Astrocyte of the spinal cord (primary cell): ENCODE measurements around the gene MTMR3.

Experiments
- DNase-seq: peaks from one replicate; pipeline ENCODE4 v3.0.0; 2011; ENCODE audit warnings: low read depth, low spot score
- H3K4me3 ChIP-seq: 2 replicates; pipeline ENCODE4 v1.5.1; 2011; ENCODE audit warnings: low read depth, mild to moderate bottlenecking, low read length, moderate library complexity
- in situ Hi-C: cut with HindIII; loops from 2 replicates; pipeline ENCODE4 v1.10.0; 2017; ENCODE audit warnings: low sequenced_read_pairs
- TF ChIP-seq, protein P1 (sequence below): IDR thresholded peaks from 2 replicates; pipeline ENCODE4 v1.5.1; 2012; ENCODE audit warnings: low read depth, mild to moderate bottlenecking, low read length, inconsistent platforms

MTMR3 gene

DNA sequence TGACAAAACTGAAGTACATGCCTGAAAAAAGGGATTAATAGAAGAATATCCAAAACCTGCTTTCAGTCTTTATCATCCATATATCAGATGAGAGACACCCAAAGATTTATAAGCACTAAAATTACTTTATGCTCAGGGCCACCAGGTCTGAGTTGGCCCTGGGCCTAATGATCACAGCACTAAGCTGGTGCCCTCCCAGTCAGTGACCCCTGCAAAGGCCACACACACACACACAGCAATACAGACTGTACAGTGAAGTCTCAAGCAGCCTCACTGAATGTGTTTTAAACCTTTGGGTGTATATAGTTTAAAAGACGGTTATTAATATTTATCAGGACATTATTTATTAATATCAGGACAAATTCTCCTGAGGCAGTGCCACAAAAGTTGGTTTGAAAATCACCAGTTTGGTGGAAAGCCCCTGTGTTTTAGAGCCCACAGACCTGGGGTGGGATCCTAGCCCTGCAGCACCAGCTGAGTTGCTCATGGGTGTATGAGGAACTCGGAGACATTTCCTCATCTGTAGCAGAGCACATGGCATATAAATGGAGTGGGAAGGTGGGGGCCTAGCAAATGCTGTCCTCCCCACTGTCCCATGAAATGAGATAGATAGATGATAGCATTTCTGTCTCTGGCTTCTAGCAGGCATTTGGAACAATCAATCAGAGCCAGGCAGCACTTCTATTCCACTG, 148.9 kb downstream of the MTMR3 start:
- in situ Hi-C loops = no loop called here
- TF ChIP-seq, protein P1, sequence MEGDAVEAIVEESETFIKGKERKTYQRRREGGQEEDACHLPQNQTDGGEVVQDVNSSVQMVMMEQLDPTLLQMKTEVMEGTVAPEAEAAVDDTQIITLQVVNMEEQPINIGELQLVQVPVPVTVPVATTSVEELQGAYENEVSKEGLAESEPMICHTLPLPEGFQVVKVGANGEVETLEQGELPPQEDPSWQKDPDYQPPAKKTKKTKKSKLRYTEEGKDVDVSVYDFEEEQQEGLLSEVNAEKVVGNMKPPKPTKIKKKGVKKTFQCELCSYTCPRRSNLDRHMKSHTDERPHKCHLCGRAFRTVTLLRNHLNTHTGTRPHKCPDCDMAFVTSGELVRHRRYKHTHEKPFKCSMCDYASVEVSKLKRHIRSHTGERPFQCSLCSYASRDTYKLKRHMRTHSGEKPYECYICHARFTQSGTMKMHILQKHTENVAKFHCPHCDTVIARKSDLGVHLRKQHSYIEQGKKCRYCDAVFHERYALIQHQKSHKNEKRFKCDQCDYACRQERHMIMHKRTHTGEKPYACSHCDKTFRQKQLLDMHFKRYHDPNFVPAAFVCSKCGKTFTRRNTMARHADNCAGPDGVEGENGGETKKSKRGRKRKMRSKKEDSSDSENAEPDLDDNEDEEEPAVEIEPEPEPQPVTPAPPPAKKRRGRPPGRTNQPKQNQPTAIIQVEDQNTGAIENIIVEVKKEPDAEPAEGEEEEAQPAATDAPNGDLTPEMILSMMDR = no peak
- DNase-seq = no peak
- no peak overlapping the region for H3K4me3 ChIP-seq

DNA sequence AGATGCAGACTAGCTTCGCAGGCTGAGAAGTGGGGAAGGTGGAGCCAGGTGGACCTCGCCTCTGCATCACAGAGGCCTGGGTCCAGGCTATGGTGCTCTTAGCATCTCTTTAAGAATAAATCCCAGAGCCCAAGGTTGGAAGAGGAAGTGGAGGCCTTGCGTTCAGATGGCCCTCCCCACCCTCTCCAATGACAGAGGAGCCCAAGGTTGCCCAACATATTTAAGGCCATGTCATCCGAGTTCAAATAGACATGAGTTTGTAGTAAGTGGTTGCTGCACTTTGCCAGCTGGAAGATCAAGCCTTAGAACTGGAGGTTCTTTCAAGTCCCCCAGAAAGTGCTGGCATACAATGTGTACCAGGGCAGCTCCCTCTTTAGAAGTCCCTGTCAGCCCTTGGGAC, 150.2 kb downstream of the MTMR3 start:
- in situ Hi-C loops = no loop called here
- TF ChIP-seq, protein P1 = no peak
- no peak for DNase-seq
- no peak overlapping the region for H3K4me3 ChIP-seq

DNA sequence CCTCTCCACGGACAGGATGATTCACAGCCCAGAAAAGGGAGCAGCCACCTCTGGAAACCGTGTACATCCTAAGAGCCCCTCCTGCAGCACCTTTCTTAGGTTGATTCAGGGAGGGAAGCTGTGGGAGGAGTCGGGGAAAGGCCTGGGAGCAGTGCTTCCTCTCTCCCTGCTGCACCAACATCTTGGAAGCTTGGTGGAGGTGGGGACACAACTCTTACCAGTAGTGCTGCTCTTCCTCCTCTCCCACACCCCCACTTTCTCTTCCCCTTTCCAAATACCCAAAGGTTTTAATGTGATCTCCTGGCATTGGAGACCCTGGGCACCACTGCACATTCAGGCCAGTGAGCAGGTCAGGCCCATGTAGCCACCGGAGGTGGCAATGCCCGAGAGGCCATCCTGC, 150.9 kb downstream of the MTMR3 start:
- TF ChIP-seq, protein P1 = no peak
- H3K4me3 ChIP-seq = no peak overlapping the region
- DNase-seq = no peak
- in situ Hi-C loops = no loop called here

DNA sequence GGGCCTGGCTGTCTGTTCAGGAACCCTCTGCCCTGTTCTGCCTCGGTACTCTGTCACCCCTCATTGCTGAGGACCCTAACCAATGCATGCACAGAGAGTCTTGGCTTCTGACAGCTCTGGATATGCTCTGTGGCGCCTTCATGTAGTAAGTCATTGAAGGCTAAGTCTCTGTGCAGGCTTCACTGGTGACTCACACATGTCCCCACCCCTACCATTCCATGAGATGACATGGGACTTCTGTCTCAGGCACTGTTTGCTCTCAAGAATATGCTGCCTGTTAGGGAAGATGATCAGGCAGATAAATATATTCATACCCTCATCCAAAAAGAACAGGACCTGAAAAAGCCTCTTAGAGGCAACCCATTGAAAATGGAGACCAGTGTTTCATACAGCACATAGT, 153.7 kb downstream of the MTMR3 start:
- TF ChIP-seq, protein P1 = no peak
- H3K4me3 ChIP-seq = no peak overlapping the region
- in situ Hi-C loops = no loop called here
- no peak for DNase-seq

DNA sequence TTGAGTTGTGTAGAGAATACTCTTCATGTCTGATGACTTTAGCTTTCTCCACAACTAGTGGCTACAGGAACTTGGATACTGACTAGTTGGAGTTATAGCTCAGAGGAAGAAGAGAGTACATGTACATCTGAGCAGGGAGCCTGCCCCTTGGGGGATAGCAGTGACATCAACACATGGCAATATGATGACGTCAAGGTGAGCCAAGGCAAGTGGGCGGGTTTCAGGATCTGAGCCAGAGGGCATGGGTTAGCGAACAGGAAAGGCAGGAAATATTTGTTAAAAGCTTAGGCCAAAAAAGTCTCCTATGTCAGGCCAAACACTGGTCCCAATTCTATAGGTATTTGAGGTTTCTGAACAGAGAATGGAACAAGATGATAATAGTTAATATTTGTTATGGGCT, 155.2 kb downstream of the MTMR3 start:
- TF ChIP-seq, protein P1 = no peak
- no peak overlapping the region for H3K4me3 ChIP-seq
- peak; percentile 62 for DNase-seq
- in situ Hi-C loops = no loop called here

DNA sequence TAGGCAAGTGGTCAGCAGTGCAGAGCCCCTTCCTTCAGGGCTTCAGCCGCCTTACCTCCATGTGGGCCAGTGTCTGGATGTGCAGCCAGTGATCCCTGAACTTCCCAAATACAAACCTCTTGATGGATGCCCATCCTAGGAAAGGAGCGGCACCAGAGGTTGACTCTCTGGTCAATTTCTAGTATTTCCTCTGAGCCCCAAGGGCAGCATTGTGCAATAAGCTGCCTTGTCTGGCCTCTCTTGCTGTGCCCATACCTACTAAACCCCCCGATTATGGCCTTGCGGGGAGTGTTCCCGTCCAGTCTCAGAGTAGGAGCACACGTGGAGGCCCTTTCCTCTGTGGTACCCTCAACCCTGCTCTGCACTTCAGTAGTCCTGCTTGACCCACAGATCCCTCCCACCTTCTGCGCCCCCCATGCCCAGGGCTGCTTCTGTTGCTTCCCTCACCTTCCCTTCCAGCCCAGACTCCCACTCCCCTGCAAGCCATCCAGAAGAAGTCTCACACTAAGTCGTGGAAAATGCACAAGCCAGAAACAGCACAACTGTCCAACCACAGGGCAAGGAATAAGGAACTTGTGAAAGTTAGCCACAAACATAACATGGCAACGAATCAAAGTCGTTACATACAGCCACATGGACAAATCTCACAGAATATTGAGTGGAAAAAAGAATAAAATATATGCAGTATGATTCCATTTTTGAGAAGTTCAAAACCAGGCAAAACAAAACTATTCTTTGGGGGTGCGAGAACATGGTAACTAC, 157.7 kb downstream of the MTMR3 start:
- DNase-seq = no peak
- no peak overlapping the region for H3K4me3 ChIP-seq
- TF ChIP-seq, protein P1 = no peak
- in situ Hi-C loops = no loop called here
